Measurements from ENCODE around the gene CCDC112. TPM values are rescaled to one million over a fixed set of nuclear protein-coding genes. Genes with fewer than 3 reads are reported as not detected.

The CCDC112 gene
- total RNA-seq, 2 experiments from 2014 or later: 1.5 to 2.4 TPM

DNA sequence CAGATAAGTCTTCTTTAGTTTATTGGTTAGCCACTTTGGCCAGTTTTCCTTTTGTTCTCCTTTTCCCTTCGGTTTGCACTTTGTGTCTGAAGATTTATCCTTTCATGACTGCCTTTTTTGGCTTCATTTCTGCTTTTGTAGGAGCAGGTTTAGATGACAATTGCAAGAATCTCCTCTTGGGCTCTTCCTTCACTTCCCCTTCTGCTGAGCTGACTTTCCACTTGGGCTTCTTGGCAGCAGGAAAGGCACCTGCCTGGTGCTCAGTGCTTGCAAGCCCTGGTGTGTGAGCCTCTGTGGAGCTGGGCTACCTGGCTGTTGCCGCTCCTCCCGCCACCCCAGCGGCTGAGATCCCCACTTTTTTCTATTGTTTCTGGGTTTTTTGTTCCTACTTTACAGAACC, 7.3 kb downstream of the CCDC112 start:
- Mint-ChIP-seq H3K36me3 (ENCODE audit: low read depth) (peaks cover 7% of the 10 kb centered on the region), H3K27me3 (peaks cover 7% of the 10 kb centered on the region), H3K4me3 (no peak overlapping the region), H3K9me3 (peaks cover 11% of the 10 kb centered on the region), H3K4me1 (ENCODE audit: low read depth) (peaks cover 8% of the 10 kb centered on the region), H3K27ac (no peak overlapping the region)
- intact Hi-C loops (cut with micrococcal nuclease): no loop called here
- no peak for DNase-seq
- no peak for ATAC-seq
- TF ChIP-seq, protein P1, sequence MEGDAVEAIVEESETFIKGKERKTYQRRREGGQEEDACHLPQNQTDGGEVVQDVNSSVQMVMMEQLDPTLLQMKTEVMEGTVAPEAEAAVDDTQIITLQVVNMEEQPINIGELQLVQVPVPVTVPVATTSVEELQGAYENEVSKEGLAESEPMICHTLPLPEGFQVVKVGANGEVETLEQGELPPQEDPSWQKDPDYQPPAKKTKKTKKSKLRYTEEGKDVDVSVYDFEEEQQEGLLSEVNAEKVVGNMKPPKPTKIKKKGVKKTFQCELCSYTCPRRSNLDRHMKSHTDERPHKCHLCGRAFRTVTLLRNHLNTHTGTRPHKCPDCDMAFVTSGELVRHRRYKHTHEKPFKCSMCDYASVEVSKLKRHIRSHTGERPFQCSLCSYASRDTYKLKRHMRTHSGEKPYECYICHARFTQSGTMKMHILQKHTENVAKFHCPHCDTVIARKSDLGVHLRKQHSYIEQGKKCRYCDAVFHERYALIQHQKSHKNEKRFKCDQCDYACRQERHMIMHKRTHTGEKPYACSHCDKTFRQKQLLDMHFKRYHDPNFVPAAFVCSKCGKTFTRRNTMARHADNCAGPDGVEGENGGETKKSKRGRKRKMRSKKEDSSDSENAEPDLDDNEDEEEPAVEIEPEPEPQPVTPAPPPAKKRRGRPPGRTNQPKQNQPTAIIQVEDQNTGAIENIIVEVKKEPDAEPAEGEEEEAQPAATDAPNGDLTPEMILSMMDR (IDR thresholded peaks at IDR 0.05): no peak
- ChIA-PET POLR2A (no interaction called here), CTCF (no interaction called here)

GRCh38 chr5:115284021-115284420, 12.4 kb downstream of the CCDC112 start:
- Mint-ChIP-seq H3K27me3 (no peaks in the 10 kb centered on the region), H3K4me1 (ENCODE audit: low read depth) (peaks cover 8% of the 10 kb centered on the region), H3K9me3 (no peaks in the 10 kb centered on the region), H3K4me3 (no peak overlapping the region), H3K27ac (no peak overlapping the region), H3K36me3 (ENCODE audit: low read depth) (no peaks in the 10 kb centered on the region)
- DNase-seq (no peak), ATAC-seq (no peak)
- ChIA-PET POLR2A (interaction anchor here (0.6 to 1.4 kb wide), 2 partner anchors 12 to 572 kb away, joined by 3 to 6 read pairs; partner anchors contain the start of gene CCDC112), CTCF (no interaction called here)
- intact Hi-C loops (cut with micrococcal nuclease): no loop called here
- TF ChIP-seq, protein P1 (IDR thresholded peaks at IDR 0.05): no peak

DNA sequence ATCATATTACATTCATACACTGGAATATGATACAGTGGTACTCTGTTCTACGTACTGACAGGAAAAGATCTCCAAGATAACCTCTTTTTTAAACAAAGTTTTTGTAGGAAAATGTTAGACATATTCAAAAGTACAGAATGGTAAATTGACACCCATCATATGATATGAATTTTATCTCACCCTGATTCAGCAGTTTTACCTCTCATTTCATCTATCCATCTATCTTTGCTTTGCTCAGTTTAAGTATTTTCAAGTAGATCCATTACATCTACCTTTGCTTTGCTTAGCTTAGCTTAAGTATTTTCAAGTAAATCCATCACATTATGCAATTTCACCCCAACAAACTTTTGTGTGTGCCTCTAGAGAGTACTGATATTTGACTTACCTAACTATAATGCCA, 14.3 kb downstream of the CCDC112 start:
- CTCF ChIA-PET: no interaction called here
- no peaks in the 10 kb centered on the region for H3K36me3 Mint-ChIP-seq (ENCODE audit: low read depth)
- intact Hi-C loops (cut with micrococcal nuclease): no loop called here

GRCh38 chr5:115274584-115274983, 21.9 kb downstream of the CCDC112 start:
- Mint-ChIP-seq H3K9me3 (no peaks in the 10 kb centered on the region), H3K4me3 (no peak overlapping the region), H3K4me1 (ENCODE audit: low read depth) (no peaks in the 10 kb centered on the region), H3K36me3 (ENCODE audit: low read depth) (peaks cover 1% of the 10 kb centered on the region), H3K27me3 (no peaks in the 10 kb centered on the region), H3K27ac (no peak overlapping the region)
- intact Hi-C loops (cut with micrococcal nuclease): no loop called here
- ChIA-PET POLR2A (no interaction called here), CTCF (interaction anchor here (2.7 kb wide), 1 partner anchor 177 kb away, joined by 6 read pairs; no protein-coding TSS in a partner anchor)
- no peak for ATAC-seq
- DNase-seq: no peak
- TF ChIP-seq, protein P1 (IDR thresholded peaks at IDR 0.05): no peak

More for the DNA sequence above, 14.3 kb downstream of the CCDC112 start:
- Mint-ChIP-seq H3K27ac (no peak overlapping the region), H3K4me1 (ENCODE audit: low read depth) (peaks cover 6% of the 10 kb centered on the region), H3K4me3 (no peak overlapping the region), H3K27me3 (no peaks in the 10 kb centered on the region), H3K9me3 (no peaks in the 10 kb centered on the region)
- ATAC-seq (no peak), DNase-seq (no peak)
- TF ChIP-seq, protein P1 (IDR thresholded peaks at IDR 0.05): no peak
- POLR2A ChIA-PET: no interaction called here

DNA sequence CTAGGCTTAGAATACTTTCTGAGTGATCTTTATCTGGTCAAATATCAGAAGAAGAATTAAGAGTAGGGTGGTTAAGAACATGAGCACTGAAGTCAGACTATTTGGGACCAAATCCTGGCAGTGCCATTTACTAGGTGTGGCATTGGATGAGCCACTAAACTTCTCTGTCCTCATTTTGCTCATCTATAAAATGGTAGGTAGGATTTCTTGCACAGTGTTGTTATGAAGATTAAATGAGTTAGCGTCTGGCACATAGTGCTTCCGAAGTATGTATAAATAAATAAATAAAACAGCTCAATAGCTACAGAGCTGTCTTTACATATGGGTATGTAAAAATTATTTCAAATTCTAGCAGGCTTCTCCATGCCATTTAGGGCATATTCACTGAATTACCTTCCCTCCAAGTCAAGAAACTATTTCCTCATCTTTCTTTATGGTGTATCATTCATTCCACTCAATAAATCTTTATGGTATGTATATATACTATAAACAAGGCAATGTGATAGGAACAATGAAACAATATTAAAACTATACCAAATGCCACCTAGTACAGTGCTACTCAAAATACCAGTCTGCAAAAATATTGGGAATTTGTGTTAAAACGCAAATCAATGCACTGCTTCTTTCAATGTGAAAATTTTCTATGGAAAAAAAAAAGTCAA, 24.0 kb downstream of the CCDC112 start:
- Mint-ChIP-seq H3K4me3 (no peak overlapping the region), H3K9me3 (no peaks in the 10 kb centered on the region), H3K27me3 (no peaks in the 10 kb centered on the region), H3K4me1 (ENCODE audit: low read depth) (no peaks in the 10 kb centered on the region), H3K36me3 (ENCODE audit: low read depth) (peaks cover 1% of the 10 kb centered on the region), H3K27ac (no peak overlapping the region)
- TF ChIP-seq, protein P1 (IDR thresholded peaks at IDR 0.05): no peak
- intact Hi-C loops (cut with micrococcal nuclease): no loop called here
- POLR2A ChIA-PET: no interaction called here
- CTCF ChIA-PET: no interaction called here
- DNase-seq: no peak
- ATAC-seq: no peak

Data from activated CD8-positive, alpha-beta T cell treated with anti-CD3 and anti-CD28 coated beads for 36 hours (primary cell).